NCI-H146 treated with DMSO at 0.1 percent for 48 hours (cell line): ENCODE measurements around the gene MYL5.
"Not testable (repeated sequence)": the region's sequence is repeated elsewhere in the genome, so short reads cannot be mapped to it uniquely, and the experiment has no call there.

Experiments used
- DNase-seq: peaks from one replicate; lab custom pipeline; 2025; ENCODE audit not compliant: unreplicated experiment; lab: John Stamatoyannopoulos, UW

The MYL5 gene

GRCh38 chr4:669806-670559 lies 4.4 kb upstream of the MYL5 start:
- not testable (repeated sequence) for DNase-seq

DNA sequence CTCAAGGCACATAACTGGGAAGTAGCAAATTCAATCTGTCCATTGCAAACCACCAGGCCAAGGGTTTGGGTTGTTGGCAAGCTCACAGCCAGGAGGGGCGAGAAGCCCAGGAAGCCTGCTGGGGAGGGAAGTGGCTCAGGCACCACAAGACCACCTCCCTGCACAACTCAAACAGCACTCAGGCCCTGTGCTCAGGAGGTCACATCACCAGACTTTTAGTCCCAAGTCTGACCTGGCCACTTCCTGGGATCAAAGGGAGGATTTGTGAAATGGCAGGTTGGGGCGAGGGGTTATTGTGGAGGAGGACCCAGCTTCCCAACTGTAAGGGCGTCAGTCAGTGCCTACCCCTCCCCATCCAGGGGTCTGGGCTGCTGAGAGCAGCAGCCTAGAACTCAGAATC lies 2.6 kb upstream of the MYL5 start:
- no peak for DNase-seq

DNA sequence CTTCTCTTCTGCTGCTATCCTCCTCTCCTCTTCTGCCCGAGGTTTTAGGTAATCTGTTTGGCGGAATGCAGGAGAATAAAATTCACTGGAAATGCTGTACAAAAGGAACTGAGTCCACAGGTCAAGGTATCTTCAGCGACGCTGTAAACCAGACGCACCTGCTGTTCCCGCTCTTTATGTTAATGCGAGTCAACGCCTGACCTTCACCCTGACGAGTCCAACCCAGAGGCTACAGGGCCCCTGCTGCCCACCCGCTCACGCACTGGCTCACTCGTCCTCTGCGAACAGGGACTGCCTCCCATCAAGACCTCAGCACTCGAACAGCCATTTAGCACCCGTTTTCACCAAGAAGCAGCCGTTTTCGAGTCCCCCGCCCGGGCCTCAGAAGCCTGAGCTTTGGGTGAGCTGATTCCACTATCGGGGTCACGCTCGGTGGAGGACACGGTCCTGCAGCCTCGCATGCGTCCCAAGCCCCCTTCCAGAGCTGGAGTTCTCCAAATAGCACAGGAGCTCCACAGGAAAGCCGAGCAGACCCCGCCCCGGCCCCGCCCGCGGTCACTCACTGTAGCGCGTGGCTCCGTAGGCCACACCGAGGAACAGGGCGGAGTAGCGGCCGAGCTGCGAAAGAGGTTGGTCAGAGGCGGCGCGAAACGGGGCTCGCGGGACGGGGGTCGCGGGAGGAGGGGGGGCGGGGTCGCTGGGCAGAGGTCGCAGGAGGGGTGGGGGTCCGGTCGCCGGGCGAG lies 822 bp upstream of the MYL5 start:
- no peak for DNase-seq

DNA sequence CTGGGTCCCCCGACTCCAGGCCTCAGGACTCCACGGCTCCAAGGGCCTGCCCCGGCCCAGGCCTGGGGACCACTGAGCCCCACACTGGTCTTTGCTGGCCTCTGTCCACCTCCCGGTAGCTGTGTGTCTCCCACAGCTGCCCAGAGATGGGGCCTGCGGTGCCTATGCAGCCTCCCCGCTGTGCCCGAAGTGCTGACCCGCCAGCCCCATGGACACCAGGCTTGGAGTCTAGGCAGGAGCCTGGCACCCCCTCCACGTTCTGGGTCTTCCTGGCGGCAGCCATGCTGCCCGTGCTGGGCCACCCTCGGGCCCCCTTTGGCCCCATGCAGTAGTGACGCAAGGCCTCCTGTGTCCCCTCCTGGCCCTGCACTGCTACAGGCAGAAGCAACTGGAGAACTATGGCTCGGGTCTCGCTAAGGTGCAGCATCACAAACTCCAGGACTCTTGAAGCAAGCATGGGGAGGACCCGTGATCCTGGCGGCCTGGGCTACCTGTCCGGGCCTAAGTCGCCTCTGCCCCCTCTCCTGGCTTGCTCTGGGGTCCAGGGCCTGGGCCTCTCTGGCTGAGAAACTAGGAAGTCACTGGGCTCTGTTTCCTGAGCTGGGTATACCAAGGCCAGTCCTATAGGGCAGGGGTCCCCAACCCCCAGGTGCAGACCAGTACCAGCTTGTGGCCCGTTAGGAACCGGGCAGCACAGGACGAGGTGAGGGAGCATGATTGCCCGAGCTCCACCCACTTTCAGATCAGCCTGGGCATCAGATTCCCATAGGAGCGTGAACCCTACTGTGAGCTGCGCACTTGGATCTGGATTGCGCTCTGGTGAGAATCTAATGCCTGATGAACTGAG lies 917 bp downstream of the MYL5 start:
- DNase-seq, result no peak

DNA sequence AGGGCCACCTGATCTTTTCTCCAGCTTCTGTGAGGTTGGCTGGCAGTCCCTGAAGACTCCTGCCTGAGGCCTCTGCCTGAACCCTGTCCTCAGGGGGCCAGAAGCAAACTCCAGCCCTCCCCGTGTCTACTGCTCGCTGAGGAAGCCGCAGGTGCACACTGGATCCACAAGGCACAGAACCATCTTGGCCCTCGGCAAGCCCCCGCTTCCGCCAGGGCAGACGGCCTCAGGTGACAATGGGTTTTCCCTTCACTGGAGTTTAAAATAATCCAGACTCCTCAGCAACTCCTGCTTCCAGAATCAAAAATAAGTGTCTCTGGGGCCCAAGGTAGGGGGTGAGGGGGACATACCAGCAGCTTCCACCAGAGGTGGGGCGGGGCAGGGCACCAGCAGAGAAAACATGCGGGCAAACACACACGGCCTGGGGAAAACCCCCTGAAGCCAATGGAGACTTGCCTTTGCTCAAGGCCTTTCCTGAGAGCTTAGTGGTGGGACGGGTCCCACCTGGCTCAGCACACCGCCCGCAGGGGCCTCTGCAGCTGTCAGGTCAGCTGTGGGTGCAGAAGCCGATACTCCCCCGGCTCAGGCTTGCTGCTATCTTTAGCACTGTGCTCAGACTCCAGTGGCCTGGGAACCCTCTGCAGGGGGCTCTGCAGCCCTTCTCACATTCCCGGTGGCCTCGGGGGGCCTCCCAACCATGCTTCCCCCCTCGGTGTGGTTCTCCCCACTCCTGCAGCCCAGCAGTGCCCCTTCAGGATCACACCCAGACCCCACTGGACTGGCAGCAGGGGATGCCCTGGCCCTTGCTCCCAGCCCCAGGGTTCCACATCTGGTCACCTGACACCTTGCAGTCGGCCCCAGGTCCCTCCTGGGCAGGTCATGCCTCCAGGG lies 1.9 kb downstream of the MYL5 start:
- no peak for DNase-seq

- no peak for DNase-seq
These were observed 2.5 kb downstream of the MYL5 start for GRCh38 chr4:676871-677235.

DNA sequence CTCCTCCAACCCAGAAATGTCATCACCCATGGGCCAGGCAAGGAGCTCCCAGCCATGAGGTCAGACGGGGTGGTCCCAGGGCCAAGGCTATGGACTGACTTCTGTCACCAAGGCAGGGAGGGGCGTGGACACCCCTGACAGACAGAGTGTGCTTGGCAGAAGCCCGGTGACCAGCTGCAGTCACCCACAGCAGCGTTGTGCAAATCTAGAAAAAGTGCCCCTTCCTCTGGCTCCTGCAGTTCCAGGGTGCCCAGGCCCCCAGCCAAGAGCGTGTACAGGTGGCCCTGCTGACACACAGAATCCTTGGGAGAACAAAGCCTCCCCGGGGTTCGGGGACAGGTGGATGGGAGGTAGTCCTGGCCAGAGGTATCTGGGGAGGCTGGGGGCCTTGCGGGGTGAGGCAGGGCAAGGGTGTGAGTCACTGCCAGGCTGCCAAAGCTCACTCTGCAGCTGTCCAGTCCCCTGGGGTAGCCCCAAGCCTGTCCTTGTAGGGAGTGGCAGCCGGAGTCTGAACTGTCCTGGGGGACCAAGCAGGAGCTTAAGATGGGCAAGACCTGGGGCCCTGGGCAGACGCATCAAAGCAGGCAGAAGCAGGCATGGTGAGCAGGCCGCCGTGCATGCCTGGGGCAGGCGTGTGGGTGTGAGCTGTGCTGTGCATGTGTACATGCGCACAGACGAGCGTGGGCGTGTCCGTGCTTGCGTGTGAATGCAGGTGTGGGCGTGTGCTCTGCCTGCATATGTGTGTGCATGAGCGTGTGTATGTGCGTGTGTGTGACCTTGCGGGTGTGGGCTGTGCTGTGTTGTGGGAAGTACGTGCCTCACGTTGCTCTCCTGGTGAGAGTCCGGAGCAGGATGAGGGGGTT lies 3.3 kb downstream of the MYL5 start:
- peak; percentile 48 for DNase-seq

DNA sequence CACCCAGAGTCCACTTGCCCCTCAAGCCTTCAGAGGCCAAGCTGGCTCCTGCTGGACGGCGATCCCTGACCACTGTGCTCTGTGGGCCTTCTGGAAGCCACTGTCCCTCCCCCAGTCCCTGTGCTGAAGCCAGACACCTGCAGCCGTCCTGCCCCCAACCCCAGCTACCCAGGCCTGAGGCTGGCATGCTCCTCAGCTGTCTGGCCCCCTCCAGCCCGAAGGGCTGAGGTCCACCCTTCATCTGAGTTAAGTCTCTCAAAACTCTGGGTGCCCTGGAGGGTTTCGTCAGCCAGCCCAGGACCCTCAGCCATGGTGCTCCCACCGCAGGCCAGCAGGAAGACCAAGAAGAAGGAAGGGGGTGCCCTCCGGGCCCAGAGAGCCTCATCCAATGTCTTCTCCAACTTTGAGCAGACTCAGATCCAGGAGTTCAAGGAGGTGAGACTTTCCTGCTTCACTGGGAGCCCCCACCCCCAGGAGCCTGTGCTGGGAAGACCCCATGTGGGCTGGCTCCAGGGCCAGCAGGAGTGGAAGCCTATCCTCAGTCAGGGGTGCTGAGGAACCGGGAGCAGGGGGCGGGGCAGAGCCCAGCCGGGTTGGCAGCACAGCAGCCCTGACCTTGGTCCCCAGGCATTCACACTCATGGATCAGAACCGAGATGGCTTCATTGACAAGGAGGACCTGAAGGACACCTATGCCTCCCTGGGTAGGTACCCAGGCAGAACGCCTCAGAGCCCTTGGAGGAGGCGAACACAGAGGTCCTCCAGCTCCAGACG lies 4.2 kb downstream of the MYL5 start:
- DNase-seq, result no peak

- no peak for DNase-seq
These were observed 4.8 kb downstream of the MYL5 start for GRCh38 chr4:679104-679481.

GRCh38 chr4:679629-680028 lies 5.3 kb downstream of the MYL5 start:
- DNase-seq, result no peak

GRCh38 chr4:680091-680490 lies 5.7 kb downstream of the MYL5 start:
- no peak for DNase-seq

- DNase-seq, result no peak
These were observed 6.2 kb downstream of the MYL5 start for GRCh38 chr4:680551-680927.

GRCh38 chr4:680928-681645 lies 6.7 kb downstream of the MYL5 start:
- DNase-seq, result no peak

DNA sequence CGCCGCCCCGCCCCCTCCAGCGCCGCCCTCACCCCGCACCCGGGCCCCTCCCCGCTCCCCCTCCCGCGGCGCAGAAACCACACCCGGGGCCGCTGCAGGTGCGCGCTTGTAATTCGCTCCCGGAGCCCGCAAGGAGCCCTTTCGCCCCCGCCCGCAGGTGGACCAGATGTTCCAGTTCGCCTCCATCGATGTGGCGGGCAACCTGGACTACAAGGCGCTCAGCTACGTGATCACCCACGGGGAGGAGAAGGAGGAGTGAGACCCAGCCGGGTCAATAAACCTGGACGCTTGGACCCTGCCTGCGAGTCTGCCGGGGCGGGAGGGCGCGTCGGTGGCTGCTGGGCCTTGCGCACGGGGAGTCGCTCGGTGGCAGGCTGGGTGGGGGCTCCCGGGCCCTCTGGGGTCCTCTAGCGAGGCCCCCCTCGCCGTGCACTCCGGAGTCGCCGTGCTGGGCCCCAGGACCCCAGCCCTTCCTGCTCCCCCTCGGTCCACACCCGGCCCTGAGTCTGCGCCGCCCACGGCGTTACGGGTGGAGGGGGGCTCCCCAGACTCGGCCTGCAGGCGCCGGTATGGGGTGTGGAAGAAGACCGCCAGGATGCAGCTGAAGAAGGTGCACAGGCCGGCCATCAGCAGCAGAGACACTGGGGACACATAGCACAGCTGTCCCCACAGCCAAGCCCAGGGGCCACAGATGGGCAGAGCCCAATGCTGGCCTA lies 7.6 kb downstream of the MYL5 start:
- DNase-seq, result peak; percentile 64

GRCh38 chr4:682490-683172 lies 8.3 kb downstream of the MYL5 start:
- DNase-seq, result peak; percentile 64

GRCh38 chr4:683247-683897 lies 9.0 kb downstream of the MYL5 start:
- no peak for DNase-seq
